A673 (cell line): ENCODE measurements around the gene RAET1E. TPM values are rescaled to one million over a fixed set of nuclear protein-coding genes. Genes with fewer than 3 reads are reported as not detected.
"Not testable (repeated sequence)": the region's sequence is repeated elsewhere in the genome, so short reads cannot be mapped to it uniquely, and the experiment has no call there.

Experiments
- BruUV-seq: library from RNA; stranded (reverse); fragments of 400-500 nt; replicated peaks from 2 replicates; lab custom pipeline; 2021; lab: Mats Ljungman, UMichigan
- CTCF ChIA-PET: fragments of 300-600 bp; sonication (Branson Sonifier 250); formaldehyde crosslinking; loops from one replicate; lab custom pipeline; 2022; ENCODE audit warnings: antibody characterized with exemption; lab: Charles Lee
- POLR2A ChIA-PET: fragments of 300-600 bp; sonication (Branson Sonifier 250); formaldehyde crosslinking; loops from one replicate; lab custom pipeline; 2022; ENCODE audit warnings: antibody characterized with exemption; ENCODE audit not compliant: low non-redundant PET; lab: Charles Lee
- DNase-seq: peaks from one replicate; pipeline ENCODE4 v3.0.0-alpha.2; 2015; ENCODE audit warnings: low spot score
- H3K27ac ChIP-seq: fragments of 200-600 bp; sonication (generic); 2 replicates; pipeline ENCODE4 v1.5.1; 2016; ENCODE audit warnings: mixed run types, low read depth, mild to moderate bottlenecking, mixed read lengths, antibody characterized with exemption, low read length; ENCODE audit not compliant: poor library complexity, severe bottlenecking
- H3K27me3 ChIP-seq: fragments of 200-600 bp; sonication (generic); replicated peaks from 2 replicates; pipeline ENCODE4 v1.6.1; 2017; ENCODE audit warnings: mixed run types, low read depth, mild to moderate bottlenecking, mixed read lengths, antibody characterized with exemption, low read length; ENCODE audit not compliant: insufficient read depth, poor library complexity
- H3K36me3 ChIP-seq: fragments of 200-600 bp; sonication (generic); 2 replicates; pipeline ENCODE4 v1.6.1; 2016; ENCODE audit warnings: mixed run types, mild to moderate bottlenecking, mixed read lengths, antibody characterized with exemption, low read length; ENCODE audit not compliant: insufficient read depth, poor library complexity, severe bottlenecking
- H3K4me1 ChIP-seq: fragments of 200-600 bp; sonication (generic); 2 replicates; pipeline ENCODE4 v1.6.1; 2017; ENCODE audit warnings: mixed run types, mild to moderate bottlenecking, mixed read lengths, antibody characterized with exemption, low read length; ENCODE audit not compliant: insufficient read depth, poor library complexity, severe bottlenecking
- H3K4me3 ChIP-seq: fragments of 200-600 bp; sonication (generic); 2 replicates; pipeline ENCODE4 v1.5.1; 2016; ENCODE audit warnings: low read depth, mixed run types, mild to moderate bottlenecking, mixed read lengths, low read length; ENCODE audit not compliant: poor library complexity, severe bottlenecking
- H3K9me3 ChIP-seq: fragments of 200-600 bp; sonication (generic); 2 replicates; pipeline ENCODE4 v1.6.1; 2016; ENCODE audit warnings: mixed run types, low read depth, mild to moderate bottlenecking, mixed read lengths, antibody characterized with exemption, low read length; ENCODE audit not compliant: poor library complexity, severe bottlenecking
- EZH2 ChIP-seq: fragments of 200-600 bp; sonication (generic); IDR thresholded peaks from 2 replicates; pipeline ENCODE4 v1.6.1; 2017; ENCODE audit warnings: borderline replicate concordance, low read depth, mild to moderate bottlenecking, mixed read lengths, antibody characterized with exemption, low read length; ENCODE audit not compliant: poor library complexity, severe bottlenecking
- intact Hi-C: fragments of 100-400 bp; cut with micrococcal nuclease; formaldehyde crosslinking; loops from one replicate; pipeline ENCODE4 v1.10.0; 2022; ENCODE audit not compliant: unreplicated experiment
- total RNA-seq: library from RNA; stranded (reverse); gene quantifications from 2 replicates; pipeline ENCODE4 v1.2.3, GENCODE V29; 2021
- TF ChIP-seq, protein P1 (sequence below): fragments of 300-800, 200-600 bp; sonication (generic); conservative IDR thresholded peaks from 2 replicates; pipeline ENCODE4 v1.5.1; 2017; ENCODE audit warnings: low read depth, mild to moderate bottlenecking, antibody characterized with exemption, low read length, moderate library complexity, mixed read lengths

Gene RAET1E
- total RNA-seq, 1 experiment from 2014 or later = 3.2 TPM

DNA sequence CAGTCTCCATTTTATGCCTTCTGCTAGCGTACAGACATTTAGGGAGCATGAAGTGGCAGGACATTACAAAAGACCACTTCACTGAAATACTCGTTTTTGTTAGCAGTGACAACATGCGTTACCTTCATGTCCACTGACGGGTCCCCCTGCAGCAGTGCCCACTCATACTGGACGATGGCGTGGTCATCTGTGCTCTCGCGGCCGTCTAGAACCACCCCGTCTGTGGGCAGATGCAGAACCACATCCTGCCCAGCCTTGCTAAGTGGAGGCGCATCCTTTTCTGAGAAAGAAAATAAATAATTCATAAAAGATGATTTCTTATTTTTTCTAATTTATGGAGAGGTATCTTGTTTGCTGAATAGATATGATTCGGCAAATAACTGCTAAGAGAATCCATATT is 45.0 kb downstream of the RAET1E start:
- BruUV-seq = no TSS peak
- H3K36me3 ChIP-seq = peaks cover 5% of the 10 kb centered on the region
- H3K9me3 ChIP-seq = no peaks in the 10 kb centered on the region
- no peak for TF ChIP-seq EZH2
- TF ChIP-seq, protein P1, sequence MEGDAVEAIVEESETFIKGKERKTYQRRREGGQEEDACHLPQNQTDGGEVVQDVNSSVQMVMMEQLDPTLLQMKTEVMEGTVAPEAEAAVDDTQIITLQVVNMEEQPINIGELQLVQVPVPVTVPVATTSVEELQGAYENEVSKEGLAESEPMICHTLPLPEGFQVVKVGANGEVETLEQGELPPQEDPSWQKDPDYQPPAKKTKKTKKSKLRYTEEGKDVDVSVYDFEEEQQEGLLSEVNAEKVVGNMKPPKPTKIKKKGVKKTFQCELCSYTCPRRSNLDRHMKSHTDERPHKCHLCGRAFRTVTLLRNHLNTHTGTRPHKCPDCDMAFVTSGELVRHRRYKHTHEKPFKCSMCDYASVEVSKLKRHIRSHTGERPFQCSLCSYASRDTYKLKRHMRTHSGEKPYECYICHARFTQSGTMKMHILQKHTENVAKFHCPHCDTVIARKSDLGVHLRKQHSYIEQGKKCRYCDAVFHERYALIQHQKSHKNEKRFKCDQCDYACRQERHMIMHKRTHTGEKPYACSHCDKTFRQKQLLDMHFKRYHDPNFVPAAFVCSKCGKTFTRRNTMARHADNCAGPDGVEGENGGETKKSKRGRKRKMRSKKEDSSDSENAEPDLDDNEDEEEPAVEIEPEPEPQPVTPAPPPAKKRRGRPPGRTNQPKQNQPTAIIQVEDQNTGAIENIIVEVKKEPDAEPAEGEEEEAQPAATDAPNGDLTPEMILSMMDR = no peak
- peaks cover 61% of the 10 kb centered on the region for H3K4me1 ChIP-seq
- peak overlapping the region; percentile 68 for H3K27ac ChIP-seq
- intact Hi-C loops = no loop called here
- peak overlapping the region; percentile 20 for H3K4me3 ChIP-seq
- POLR2A ChIA-PET = no interaction called here
- no peak for DNase-seq
- H3K27me3 ChIP-seq = no peaks in the 10 kb centered on the region
- CTCF ChIA-PET = no interaction called here

DNA sequence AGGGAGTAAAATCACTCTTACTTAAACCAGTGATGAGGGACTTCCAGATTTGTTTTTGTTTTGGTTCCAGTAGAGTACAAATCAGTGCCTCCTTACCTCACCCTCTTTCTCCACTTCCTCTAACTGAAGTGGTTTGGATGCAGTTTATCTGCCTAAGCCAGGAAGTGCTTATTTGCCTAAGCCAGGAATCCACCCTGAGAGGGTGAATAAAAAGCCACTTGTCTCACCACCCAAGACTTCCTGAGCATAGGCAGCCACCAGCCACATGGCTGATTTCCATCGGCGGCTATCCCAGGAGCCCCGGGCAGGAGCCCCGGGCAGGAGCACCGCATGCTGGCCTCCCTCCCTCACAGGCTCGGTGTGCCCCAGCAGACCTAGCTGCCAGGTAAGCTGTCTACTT is 45.7 kb downstream of the RAET1E start:
- peak overlapping the region; percentile 20 for H3K4me3 ChIP-seq
- DNase-seq = peak; percentile 90
- peaks cover 5% of the 10 kb centered on the region for H3K36me3 ChIP-seq
- no TSS peak for BruUV-seq
- intact Hi-C loops = no loop called here
- H3K9me3 ChIP-seq = no peaks in the 10 kb centered on the region
- peak overlapping the region; percentile 68 for H3K27ac ChIP-seq
- peaks cover 68% of the 10 kb centered on the region for H3K4me1 ChIP-seq
- ChIA-PET POLR2A (no interaction called here), CTCF (no interaction called here)
- H3K27me3 ChIP-seq = no peaks in the 10 kb centered on the region
- TF ChIP-seq, protein P1 = no peak
- TF ChIP-seq EZH2 = no peak

DNA sequence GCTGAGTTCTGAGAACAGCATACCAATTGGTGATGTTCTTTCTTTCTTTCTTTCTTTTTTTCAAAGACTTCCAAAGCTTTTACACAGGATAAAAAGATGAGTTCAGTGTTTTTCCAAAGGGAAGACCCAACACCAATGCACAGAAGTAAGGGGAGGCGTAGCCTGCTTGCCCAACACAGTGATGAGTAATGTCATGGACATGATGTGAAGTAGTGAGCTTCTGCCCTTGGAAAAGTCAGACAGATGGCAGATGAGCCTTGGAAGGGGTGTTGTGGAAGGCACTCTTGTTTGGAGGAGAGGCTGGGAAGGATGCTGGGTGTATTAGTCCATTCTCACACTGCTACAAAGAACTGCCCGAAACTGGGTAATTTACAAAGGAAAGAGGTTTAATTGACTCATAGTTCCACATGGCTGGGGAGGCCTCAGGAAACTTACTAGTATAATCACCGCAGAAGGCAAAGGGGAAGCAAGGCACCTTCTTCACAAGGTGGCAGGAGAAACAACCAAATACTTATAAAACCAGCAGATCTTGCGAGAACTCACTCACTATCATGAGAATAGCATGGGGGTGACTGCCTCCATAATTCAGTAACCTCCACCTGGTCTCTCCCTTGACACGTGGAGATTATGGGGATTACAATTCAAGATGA is 46.3 kb downstream of the RAET1E start:
- H3K27me3 ChIP-seq = no peaks in the 10 kb centered on the region
- peaks cover 5% of the 10 kb centered on the region for H3K36me3 ChIP-seq
- BruUV-seq = no TSS peak
- no peak overlapping the region for H3K4me3 ChIP-seq
- H3K9me3 ChIP-seq = no peaks in the 10 kb centered on the region
- TF ChIP-seq, protein P1 = no peak
- no peak for TF ChIP-seq EZH2
- intact Hi-C loops = no loop called here
- H3K27ac ChIP-seq = peak overlapping the region; percentile 68
- H3K4me1 ChIP-seq = peaks cover 74% of the 10 kb centered on the region
- ChIA-PET CTCF (no interaction called here), POLR2A (no interaction called here)
- DNase-seq = no peak

DNA sequence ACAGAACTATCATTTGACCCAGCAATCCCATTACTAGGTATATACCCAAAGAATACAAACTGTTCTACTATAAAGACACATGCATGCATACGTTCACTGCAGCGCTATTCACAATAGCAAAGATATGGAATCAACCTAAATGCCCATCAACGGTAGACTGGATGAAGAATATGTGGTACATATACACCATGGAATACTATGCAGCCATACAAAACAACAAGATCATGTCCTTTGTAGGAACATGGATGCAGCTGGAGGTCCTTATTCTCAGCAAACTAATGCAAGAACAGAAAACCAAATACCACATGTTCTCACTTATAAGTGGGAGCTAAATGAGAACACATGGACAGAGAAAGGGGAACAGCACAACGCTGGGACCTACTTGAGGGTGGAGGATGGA is 49.6 kb downstream of the RAET1E start:
- intact Hi-C loops, BruUV-seq, H3K4me3 ChIP-seq, H3K9me3 ChIP-seq, H3K27me3 ChIP-seq, DNase-seq, POLR2A ChIA-PET, CTCF ChIA-PET, H3K36me3 ChIP-seq: not testable (repeated sequence)
- Histone ChIP-seq H3K27ac (peak overlapping the region; percentile 68), H3K4me1 (peaks cover 67% of the 10 kb centered on the region)
